HepG2 (cell line): Measurements from ENCODE around the gene ZNF330. TPM values are rescaled to one million over a fixed set of nuclear protein-coding genes. Genes with fewer than 3 reads are reported as not detected.

Source experiments
- ATAC-seq: fragments of 200-7000 bp; cut with Tn5 transposase; 3 replicates; pipeline ENCODE4 v1.9.1; 2020; ENCODE audit warnings: mild to moderate bottlenecking, moderate library complexity
- BruUV-seq: library from RNA; stranded (reverse); fragments of 400-500 nt; replicated peaks from 2 replicates; lab custom pipeline; 2021; lab: Mats Ljungman, UMichigan
- CTCF ChIA-PET: fragments of 300-600 bp; formaldehyde crosslinking; extraction: SDS; loops from one replicate; lab custom pipeline; 2021; ENCODE audit warnings: low total read pairs, inconsistent platforms, low intra/inter-chr PET ratio; lab: Yijun Ruan, JAX
- POLR2A ChIA-PET: fragments of 350-600 bp; sonication (Branson Sonifier 250); formaldehyde crosslinking; loops from one replicate; lab custom pipeline; 2020; ENCODE audit warnings: antibody characterized with exemption, inconsistent platforms; lab: Yijun Ruan, JAX
- DNase-seq: peaks from one replicate; pipeline ENCODE4 v3.0.0-alpha.2; 2015; ENCODE audit warnings: low spot score
- FAIRE-seq: peaks from 3 replicates; lab custom pipeline; 2011; peaks lifted over from hg19 to GRCh38; lab: Jason Lieb, UNC
- H2AFZ ChIP-seq: one replicate; pipeline ENCODE4 v1.6.1; 2011; ENCODE audit warnings: low read length, inconsistent platforms
- H3K27ac ChIP-seq: fragments of 300-600 bp; 3 replicates; pipeline ENCODE4 v1.8.0; 2011; ENCODE audit warnings: mixed run types, mild to moderate bottlenecking, mixed read lengths, low read length, inconsistent platforms; ENCODE audit not compliant: insufficient read depth; ENCODE audit errors: extremely low read length
- H3K27me3 ChIP-seq, 2 experiments: fragments of 200-600 bp in 1 of 2; 2 replicates in 1 of 2; 3 replicates in 1 of 2; pipeline versions ENCODE4 v1.6.0 to v1.8.0; 2011; ENCODE audit warnings: low read length in 2 of 2, mild to moderate bottlenecking in 2 of 2, moderate library complexity in 2 of 2, inconsistent platforms in 1 of 2; ENCODE audit not compliant: insufficient read depth in 2 of 2, control insufficient read depth in 1 of 2
- H3K36me3 ChIP-seq, 2 experiments: fragments of 200-600 bp in 1 of 2; replicated peaks in 1 of 2; 2 replicates in 1 of 2; 3 replicates in 1 of 2; pipeline versions ENCODE4 v1.5.1 to v1.8.0; 2011; ENCODE audit warnings: low read length in 2 of 2, inconsistent platforms in 1 of 2; ENCODE audit not compliant: insufficient read depth in 2 of 2, control insufficient read depth in 1 of 2
- H3K4me1 ChIP-seq: 2 replicates; pipeline ENCODE4 v1.5.1; 2012; ENCODE audit warnings: low read length, inconsistent platforms; ENCODE audit not compliant: insufficient read depth
- H3K4me2 ChIP-seq: 2 replicates; pipeline ENCODE4 v1.6.0; 2011; ENCODE audit warnings: low read depth, low read length, inconsistent platforms
- H3K4me3 ChIP-seq, 3 experiments: fragments of 200-600 bp in 1 of 3; sonication (generic), shearing (Covaris generic) in 1 of 3; replicated peaks in 1 of 3; 2 replicates each; pipeline ENCODE4 v1.5.1; 2011 to 2016; ENCODE audit warnings: low read length in 3 of 3, inconsistent platforms in 2 of 3, low read depth in 2 of 3, mild to moderate bottlenecking in 2 of 3, control low read depth in 1 of 3, mixed read lengths in 1 of 3; ENCODE audit not compliant: insufficient read depth in 1 of 3
- H3K79me2 ChIP-seq: one replicate; pipeline ENCODE4 v1.6.1; 2011; ENCODE audit warnings: low read length, inconsistent platforms; ENCODE audit not compliant: insufficient read depth
- H3K9ac ChIP-seq: 2 replicates; pipeline ENCODE4 v1.6.0; 2011; ENCODE audit warnings: mild to moderate bottlenecking, low read depth, low read length, inconsistent platforms; ENCODE audit not compliant: insufficient read depth
- H3K9me3 ChIP-seq: 2 replicates; pipeline ENCODE4 v1.5.1; 2012; ENCODE audit warnings: mild to moderate bottlenecking, low read length
- H4K20me1 ChIP-seq: 2 replicates; pipeline ENCODE4 v1.6.0; 2011; ENCODE audit warnings: inconsistent platforms, mild to moderate bottlenecking, low read length, moderate library complexity; ENCODE audit not compliant: insufficient read depth
- AKNA ChIP-seq: sonication (generic); formaldehyde crosslinking; IDR thresholded peaks from 2 replicates; pipeline ENCODE4 v1.4.0; 2020; ENCODE audit warnings: missing genetic modification reagents, borderline replicate concordance
- CSRNP1 ChIP-seq: sonication (generic); formaldehyde crosslinking; IDR thresholded peaks from 2 replicates; pipeline ENCODE4 v1.8.1; 2023; ENCODE audit warnings: mild to moderate bottlenecking, missing genetic modification reagents
- IRF1 ChIP-seq: sonication (generic); formaldehyde crosslinking; IDR thresholded peaks from 2 replicates; pipeline ENCODE4 v1.4.0; 2020; ENCODE audit warnings: low read depth, mild to moderate bottlenecking, missing genetic modification reagents
- MAFK ChIP-seq, 2 experiments: IDR thresholded peaks in 1 of 2; conservative IDR thresholded peaks in 1 of 2; 2 replicates each; pipeline ENCODE4 v1.6.1; 2011; ENCODE audit warnings: improper control_type of control experiment in 2 of 2, low read length in 2 of 2
- NFATC3 ChIP-seq: sonication (generic); formaldehyde crosslinking; IDR thresholded peaks from 2 replicates; pipeline ENCODE4 v1.5.1; 2020; ENCODE audit warnings: mild to moderate bottlenecking, missing genetic modification reagents
- PCBP1 ChIP-seq: fragments of 200-400 bp; formaldehyde crosslinking; IDR thresholded peaks from 2 replicates; pipeline ENCODE4 v1.6.1; 2017; ENCODE audit warnings: mild to moderate bottlenecking, low read depth, low read length, borderline replicate concordance
- TAF1 ChIP-seq: sonication (generic); formaldehyde crosslinking; IDR thresholded peaks from 2 replicates; pipeline ENCODE4 v1.4.0; 2020; ENCODE audit warnings: missing genetic modification reagents
- TAF15 ChIP-seq: fragments of 200-400 bp; formaldehyde crosslinking; IDR thresholded peaks from one replicate; pipeline ENCODE4 v1.6.1; 2018; ENCODE audit warnings: mild to moderate bottlenecking, low read depth, low read length; ENCODE audit not compliant: poor library complexity, severe bottlenecking
- TRIM22 ChIP-seq: fragments of 450-650 bp; IDR thresholded peaks from 2 replicates; pipeline ENCODE4 v1.6.1; 2017
- ZMYM2 ChIP-seq: sonication (generic); formaldehyde crosslinking; IDR thresholded peaks from 2 replicates; pipeline ENCODE4 v1.8.0; 2022; ENCODE audit warnings: mild to moderate bottlenecking, missing genetic modification reagents
- ZNF205 ChIP-seq: IDR thresholded peaks from 2 replicates; pipeline ENCODE4 v1.6.1; 2018; ENCODE audit warnings: missing biosample characterization, missing genetic modification reagents
- ZNF441 ChIP-seq: sonication (generic); formaldehyde crosslinking; IDR thresholded peaks from 2 replicates; pipeline ENCODE4 v1.7.0; 2021; ENCODE audit warnings: missing genetic modification reagents, borderline replicate concordance
- ZNF468 ChIP-seq: sonication (generic); formaldehyde crosslinking; IDR thresholded peaks from 2 replicates; pipeline ENCODE4 v1.8.0; 2022; ENCODE audit warnings: mild to moderate bottlenecking, moderate library complexity, missing genetic modification reagents
- ZNF552 ChIP-seq: sonication (generic); formaldehyde crosslinking; IDR thresholded peaks from 2 replicates; pipeline ENCODE4 v1.9.0; 2022; ENCODE audit warnings: missing genetic modification reagents, mild to moderate bottlenecking, borderline replicate concordance
- ZNF589 ChIP-seq: sonication (generic); formaldehyde crosslinking; conservative IDR thresholded peaks from 2 replicates; pipeline ENCODE4 v1.8.0; 2022; ENCODE audit warnings: mild to moderate bottlenecking, moderate library complexity, missing genetic modification reagents
- ZNF768 ChIP-seq: sonication (generic); formaldehyde crosslinking; IDR thresholded peaks from 2 replicates; pipeline ENCODE4 v1.4.0; 2020; ENCODE audit warnings: missing genetic modification reagents
- WGBS: methylation state at CpG from one replicate; pipeline ENCODE4 v1.1.6; 2017; ENCODE audit warnings: low lambda C conversion rate; 5-methylcytosine and 5-hydroxymethylcytosine counted together
- in situ Hi-C: cut with HindIII; loops from 2 replicates; pipeline ENCODE4 v1.10.0; 2017; ENCODE audit warnings: low pct_unique_long_range_greater_than_20kb; ENCODE audit not compliant: extremely low pct_ligation_motif_present
- intact Hi-C: fragments of 100-400 bp; cut with micrococcal nuclease; formaldehyde crosslinking; loops from one replicate; pipeline ENCODE4 v1.10.0; 2022; ENCODE audit not compliant: unreplicated experiment
- polyA plus RNA-seq, 8 experiments: library from polyadenylated mRNA; depleted of rRNA in 3 of 8; stranded (reverse) in 7 of 8; unstranded in 1 of 8; fragments of >200 nt; fragmentation: Illumina TruSeq in 4 of 8; extraction: Trizol in 4 of 8; gene quantifications; 2 replicates each; pipeline versions ENCODE4 v1.2.1 to v1.2.3, GENCODE V29; 2011 to 2016; ENCODE audit warnings: low read depth in 4 of 8, missing spikeins in 1 of 8, mixed read lengths in 1 of 8; ENCODE audit not compliant: insufficient read depth in 1 of 8
- total RNA-seq, 5 experiments: library from RNA; depleted of rRNA; stranded (reverse); fragments of >200 nt; fragmentation: Illumina TruSeq; extraction: Trizol; gene quantifications; 2 replicates each; pipeline ENCODE4 v1.2.3, GENCODE V29; 2016; ENCODE audit warnings: low read depth in 1 of 5

The ZNF330 gene
- total and polyA plus RNA-seq, 2 of the 13 experiments (the other 11 are each of a cell fraction or from before 2014, with no cell fraction given), result 23.3 to 43.4 TPM

- Histone ChIP-seq H2AFZ (no peak overlapping the region), H3K4me2 (no peak overlapping the region), H3K4me3 (no peak overlapping the region), H3K27ac (no peak overlapping the region), H3K4me1 (no peaks in the 10 kb centered on the region), H3K27me3 (no peaks in the 10 kb centered on the region), H3K36me3 (no peaks in the 10 kb centered on the region), H3K9ac (no peak overlapping the region), H3K79me2 (no peaks in the 10 kb centered on the region), H4K20me1 (no peaks in the 10 kb centered on the region), H3K9me3 (no peaks in the 10 kb centered on the region)
- no TSS peak for BruUV-seq
- no peak for TF ChIP-seq ZNF768 (CRISPR knock-in tag)
- no peak for TF ChIP-seq PCBP1
- no peak for TF ChIP-seq TAF1 (CRISPR knock-in tag)
- no peak for TF ChIP-seq NFATC3 (CRISPR knock-in tag)
- no peak for TF ChIP-seq AKNA (CRISPR knock-in tag)
- no peak for TF ChIP-seq ZNF589 (CRISPR knock-in tag)
- no peak for TF ChIP-seq TRIM22
- no peak for TF ChIP-seq ZMYM2 (CRISPR knock-in tag)
- TF ChIP-seq CSRNP1 (CRISPR knock-in tag), result no peak
- no peak for TF ChIP-seq ZNF552 (CRISPR knock-in tag)
- TF ChIP-seq TAF15, result no peak
- TF ChIP-seq MAFK (conservative IDR thresholded peaks at IDR 0.05 in 1 of 2, IDR thresholded peaks at IDR 0.05 in 1 of 2; ENCODE audit: low read length in 2 of 2), result no peak
- TF ChIP-seq ZNF468 (CRISPR knock-in tag), result no peak
- no peak for TF ChIP-seq ZNF441 (CRISPR knock-in tag)
- no peak for TF ChIP-seq ZNF205 (CRISPR knock-in tag)
- TF ChIP-seq IRF1, result no peak
- no peak for DNase-seq
- 15% methylated on average over 2 of the region's 2 CpGs for WGBS
- in situ Hi-C loops, result no loop called here
- ChIA-PET CTCF (no interaction called here), POLR2A (no interaction called here)
- ATAC-seq, result no peak
- intact Hi-C loops, result no loop called here
- FAIRE-seq, result no peak
Observed at GRCh38 chr4:141247430-141247780, 26.7 kb downstream of the ZNF330 start.
